Endothelial cell of umbilical vein (primary cell): ENCODE data around the gene MIEF1.

Source experiments
- JUN ChIP-seq: IDR thresholded peaks from 2 replicates; pipeline ENCODE4 v1.6.1; 2011; ENCODE audit warnings: borderline replicate concordance, low read depth; ENCODE audit not compliant: insufficient read length, insufficient read depth
- MYC ChIP-seq: IDR thresholded peaks from one replicate; pipeline ENCODE4 v1.6.1; 2011; ENCODE audit warnings: mild to moderate bottlenecking, low read depth, low read length
- POLR2A ChIP-seq: IDR thresholded peaks from 2 replicates; pipeline ENCODE4 v1.6.1; 2012; ENCODE audit warnings: low read depth, mild to moderate bottlenecking, control low read depth, low read length
- POLR2AphosphoS5 ChIP-seq: IDR thresholded peaks from 2 replicates; pipeline ENCODE4 v1.6.1; 2012; ENCODE audit warnings: low read depth, mild to moderate bottlenecking, control low read depth, low read length, moderate library complexity; ENCODE audit not compliant: insufficient read depth
- TF ChIP-seq, protein P1 (sequence below), 2 donors: IDR thresholded peaks; 1 replicate in 1 of 2; 2 replicates in 1 of 2; pipeline ENCODE4 v1.5.1; 2011; ENCODE audit warnings: low read length in 2 of 2, mild to moderate bottlenecking in 2 of 2, moderate library complexity in 2 of 2, control low read depth in 1 of 2, inconsistent platforms in 1 of 2, low read depth in 1 of 2; ENCODE audit not compliant: insufficient read depth in 1 of 2; ENCODE audit errors: extremely low read depth in 1 of 2

DNA sequence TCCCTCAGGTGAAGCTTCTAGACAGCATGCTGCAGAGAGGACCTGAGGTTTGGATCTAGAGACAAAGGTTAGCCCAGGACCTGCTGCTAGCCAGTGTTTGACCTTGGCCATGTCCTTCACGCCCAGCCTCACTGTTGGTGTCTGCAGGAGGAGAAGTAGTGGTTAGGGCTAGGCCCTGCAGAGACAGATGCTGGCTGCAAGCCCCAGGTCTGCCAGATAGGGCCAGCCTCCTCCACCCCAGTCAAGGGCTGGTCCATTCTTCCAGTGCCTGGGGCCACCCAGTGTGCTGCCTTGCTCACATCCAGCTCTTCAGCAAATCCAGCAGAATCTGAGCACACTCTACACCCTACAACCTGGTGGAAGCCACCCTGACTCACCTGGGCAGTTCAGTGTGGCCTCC lies 21.5 kb upstream of the MIEF1 start:
- TF ChIP-seq, protein P1, sequence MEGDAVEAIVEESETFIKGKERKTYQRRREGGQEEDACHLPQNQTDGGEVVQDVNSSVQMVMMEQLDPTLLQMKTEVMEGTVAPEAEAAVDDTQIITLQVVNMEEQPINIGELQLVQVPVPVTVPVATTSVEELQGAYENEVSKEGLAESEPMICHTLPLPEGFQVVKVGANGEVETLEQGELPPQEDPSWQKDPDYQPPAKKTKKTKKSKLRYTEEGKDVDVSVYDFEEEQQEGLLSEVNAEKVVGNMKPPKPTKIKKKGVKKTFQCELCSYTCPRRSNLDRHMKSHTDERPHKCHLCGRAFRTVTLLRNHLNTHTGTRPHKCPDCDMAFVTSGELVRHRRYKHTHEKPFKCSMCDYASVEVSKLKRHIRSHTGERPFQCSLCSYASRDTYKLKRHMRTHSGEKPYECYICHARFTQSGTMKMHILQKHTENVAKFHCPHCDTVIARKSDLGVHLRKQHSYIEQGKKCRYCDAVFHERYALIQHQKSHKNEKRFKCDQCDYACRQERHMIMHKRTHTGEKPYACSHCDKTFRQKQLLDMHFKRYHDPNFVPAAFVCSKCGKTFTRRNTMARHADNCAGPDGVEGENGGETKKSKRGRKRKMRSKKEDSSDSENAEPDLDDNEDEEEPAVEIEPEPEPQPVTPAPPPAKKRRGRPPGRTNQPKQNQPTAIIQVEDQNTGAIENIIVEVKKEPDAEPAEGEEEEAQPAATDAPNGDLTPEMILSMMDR (IDR thresholded peaks at IDR 0.05; ENCODE audit: extremely low read depth in 1 of 2, insufficient read depth in 1 of 2, low read depth in 1 of 2, low read length in 2 of 2), result no peak
- no peak for TF ChIP-seq POLR2AphosphoS5
- TF ChIP-seq MYC, result no peak
- no peak for TF ChIP-seq POLR2A
- TF ChIP-seq JUN, result no peak
